Fibroblast of lung (primary cell): ENCODE measurements around the gene INPP5A. TPM values are rescaled to one million over a fixed set of nuclear protein-coding genes. Genes with fewer than 3 reads are reported as not detected.

Source experiments
- DNase-seq, 2 donors: peaks; one replicate each; pipeline versions ENCODE4 v3.0.0 to v3.0.0-alpha.2; 2010; ENCODE audit warnings: low read depth in 2 of 2
- H2AFZ ChIP-seq: 2 replicates; pipeline ENCODE4 v1.5.1; 2012; ENCODE audit warnings: low read length, control low read depth, inconsistent platforms
- H3K27ac ChIP-seq: 2 replicates; pipeline ENCODE4 v1.5.1; 2011; ENCODE audit warnings: low read length, control low read depth; ENCODE audit not compliant: insufficient read depth
- H3K27me3 ChIP-seq: 2 replicates; pipeline ENCODE4 v1.5.1; 2011; ENCODE audit warnings: mild to moderate bottlenecking, low read length; ENCODE audit not compliant: control insufficient read depth, insufficient read depth
- H3K36me3 ChIP-seq: 2 replicates; pipeline ENCODE4 v1.5.1; 2011; ENCODE audit warnings: low read length; ENCODE audit not compliant: control insufficient read depth, insufficient read depth
- H3K4me1 ChIP-seq: 2 replicates; pipeline ENCODE4 v1.5.1; 2011; ENCODE audit warnings: low read length; ENCODE audit not compliant: control insufficient read depth, insufficient read depth; ENCODE audit errors: extremely low read depth
- H3K4me2 ChIP-seq: 2 replicates; pipeline ENCODE4 v1.5.1; 2011; ENCODE audit warnings: low read length, control low read depth; ENCODE audit not compliant: insufficient read depth; ENCODE audit errors: extremely low read depth
- H3K4me3 ChIP-seq, 4 experiments: fragments of 200-600 bp in 1 of 4; sonication (generic) in 1 of 4; replicated peaks in 1 of 4; 2 replicates each; pipeline ENCODE4 v1.5.1; 2011 to 2016; ENCODE audit warnings: low read length in 4 of 4, low read depth in 3 of 4, mild to moderate bottlenecking in 3 of 4, control low read depth in 2 of 4, inconsistent platforms in 1 of 4, mixed read lengths in 1 of 4; ENCODE audit not compliant: insufficient read depth in 1 of 4; ENCODE audit errors: control extremely low read depth in 1 of 4
- H3K79me2 ChIP-seq: 2 replicates; pipeline ENCODE4 v1.5.1; 2012; ENCODE audit warnings: mild to moderate bottlenecking, low read length, inconsistent platforms; ENCODE audit not compliant: control insufficient read depth, insufficient read depth
- H3K9ac ChIP-seq: 2 replicates; pipeline ENCODE4 v1.5.1; 2011; ENCODE audit warnings: mild to moderate bottlenecking, low read length, control low read depth; ENCODE audit not compliant: insufficient read depth
- H3K9me3 ChIP-seq: 2 replicates; pipeline ENCODE4 v1.5.1; 2012; ENCODE audit warnings: low read depth, low read length; ENCODE audit not compliant: control insufficient read depth, insufficient read depth
- H4K20me1 ChIP-seq: 2 replicates; pipeline ENCODE4 v1.5.1; 2011; ENCODE audit warnings: low read length; ENCODE audit not compliant: control insufficient read depth, insufficient read depth; ENCODE audit errors: extremely low read depth
- CTCF ChIP-seq, 2 donors: IDR thresholded peaks in 1 of 2; conservative IDR thresholded peaks in 1 of 2; 1 replicate in 1 of 2; 2 replicates in 1 of 2; pipeline ENCODE4 v1.5.1; 2011 to 2012; ENCODE audit warnings: low read length in 2 of 2, control low read depth in 1 of 2, inconsistent platforms in 1 of 2, low read depth in 1 of 2, mild to moderate bottlenecking in 1 of 2
- EZH2 ChIP-seq: IDR thresholded peaks from 2 replicates; pipeline ENCODE4 v1.5.1; 2012; ENCODE audit warnings: low read length, control low read depth, mild to moderate bottlenecking; ENCODE audit errors: missing control alignments
- polyA plus RNA-seq, 2 donors: library from polyadenylated mRNA; depleted of rRNA in 1 of 2; stranded (reverse) in 1 of 2; unstranded in 1 of 2; fragments of >200 nt; gene quantifications; 2 replicates each; pipeline ENCODE4 v1.2.1, GENCODE V29; 2011 to 2012; ENCODE audit warnings: missing spikeins in 1 of 2
- total RNA-seq: library from RNA; depleted of rRNA; stranded (reverse); fragments of >200 nt; gene quantifications from 2 replicates; pipeline ENCODE4 v1.2.1, GENCODE V29; 2014

Gene INPP5A
- total and polyA plus RNA-seq, 2 donors (not counting 1 experiment from before 2014, with no cell fraction given), result 24.6 to 39.9 TPM

- Histone ChIP-seq H3K4me3 (no peak overlapping the region), H3K4me2 (no peak overlapping the region), H3K9ac (no peak overlapping the region), H3K4me1 (peaks cover 4% of the 10 kb centered on the region), H4K20me1 (no peaks in the 10 kb centered on the region), H3K27ac (no peak overlapping the region), H3K79me2 (no peaks in the 10 kb centered on the region), H3K9me3 (no peaks in the 10 kb centered on the region), H2AFZ (no peak overlapping the region), H3K36me3 (no peaks in the 10 kb centered on the region), H3K27me3 (peaks cover 7% of the 10 kb centered on the region)
- no peak for DNase-seq
- TF ChIP-seq EZH2 (no peak), CTCF (conservative IDR thresholded peaks at IDR 0.05 in 1 of 2, IDR thresholded peaks at IDR 0.05 in 1 of 2; ENCODE audit: low read depth in 1 of 2, low read length in 2 of 2) (no peak)
These were observed 30.1 kb upstream of the INPP5A start for GRCh38 chr10:132507409-132507955.

- no peak for DNase-seq
- no peaks in the 10 kb centered on the region for H4K20me1 ChIP-seq
- TF ChIP-seq EZH2, result no peak
- TF ChIP-seq CTCF (conservative IDR thresholded peaks at IDR 0.05 in 1 of 2, IDR thresholded peaks at IDR 0.05 in 1 of 2; ENCODE audit: low read depth in 1 of 2, low read length in 2 of 2), result no peak
These were observed 29.6 kb upstream of the INPP5A start for GRCh38 chr10:132507956-132508490.

GRCh38 chr10:132508581-132509443 is 28.8 kb upstream of the INPP5A start:
- peaks cover 4% of the 10 kb centered on the region for H3K4me1 ChIP-seq
- H3K27ac ChIP-seq, result no peak overlapping the region
- no peak overlapping the region for H3K4me3 ChIP-seq
- no peak overlapping the region for H2AFZ ChIP-seq
- H3K9ac ChIP-seq, result no peak overlapping the region
- no peaks in the 10 kb centered on the region for H3K36me3 ChIP-seq
- no peaks in the 10 kb centered on the region for H3K79me2 ChIP-seq
- no peak for TF ChIP-seq EZH2
- no peaks in the 10 kb centered on the region for H3K9me3 ChIP-seq
- no peaks in the 10 kb centered on the region for H3K27me3 ChIP-seq
- H3K4me2 ChIP-seq, result no peak overlapping the region
- no peak for DNase-seq
- H4K20me1 ChIP-seq, result no peaks in the 10 kb centered on the region

More at GRCh38 chr10:132507956-132508490, 29.6 kb upstream of the INPP5A start:
- Histone ChIP-seq H2AFZ (no peak overlapping the region), H3K79me2 (no peaks in the 10 kb centered on the region), H3K4me3 (no peak overlapping the region), H3K9ac (no peak overlapping the region), H3K36me3 (no peaks in the 10 kb centered on the region), H3K27ac (no peak overlapping the region), H3K27me3 (peaks cover 2% of the 10 kb centered on the region), H3K9me3 (no peaks in the 10 kb centered on the region), H3K4me1 (peaks cover 4% of the 10 kb centered on the region), H3K4me2 (no peak overlapping the region)
